HEK293T (cell line): ENCODE results near the gene FADD.

ENCODE experiments used
- ARNT ChIP-seq: fragments of 450-650 bp; IDR thresholded peaks from 2 replicates; pipeline ENCODE4 v1.6.1; 2017; ENCODE audit warnings: mild to moderate bottlenecking
- BHLHE40 ChIP-seq: fragments of 450-650 bp; IDR thresholded peaks from 2 replicates; pipeline ENCODE4 v1.6.1; 2016; ENCODE audit warnings: mild to moderate bottlenecking, moderate library complexity, borderline replicate concordance
- ELF4 ChIP-seq: fragments of 450-650 bp; IDR thresholded peaks from 2 replicates; pipeline ENCODE4 v1.6.1; 2017; ENCODE audit warnings: antibody characterized with exemption
- FOXM1 ChIP-seq: fragments of 450-650 bp; IDR thresholded peaks from 2 replicates; pipeline ENCODE4 v1.6.1; 2017; ENCODE audit warnings: mild to moderate bottlenecking, borderline replicate concordance

- TF ChIP-seq ELF4 (no peak), BHLHE40 (no peak), ARNT (no peak), FOXM1 (no peak)
Measured at GRCh38 chr11:70210530-70210929, 7.4 kb downstream of the FADD start.
